NCI-H82 treated with DMSO at 0.1 percent for 48 hours (cell line): ENCODE data around the gene MED27.

ENCODE experiments used
- DNase-seq: peaks from one replicate; lab custom pipeline; 2025; ENCODE audit not compliant: unreplicated experiment; lab: John Stamatoyannopoulos, UW

Gene MED27

GRCh38 chr9:132079391-132080091 is at the start of gene MED27:
Gene MED27 (minus strand): TSS chr9:132079867. CDS start chr9:132079844, 23 bp downstream.
- DNase-seq, result peak; percentile 50

GRCh38 chr9:132127888-132128534 is 48.3 kb upstream of the MED27 start:
- no peak for DNase-seq

- DNase-seq, result no peak
Observed at GRCh38 chr9:132126680-132127236, 47.1 kb upstream of the MED27 start.

GRCh38 chr9:132125944-132126679 is 46.4 kb upstream of the MED27 start:
- no peak for DNase-seq

- DNase-seq, result no peak
Observed at GRCh38 chr9:132125361-132125760, 45.7 kb upstream of the MED27 start.

- DNase-seq, result no peak
Observed at GRCh38 chr9:132124800-132125199, 45.1 kb upstream of the MED27 start.

- DNase-seq, result no peak
Observed at GRCh38 chr9:132121021-132121420, 41.4 kb upstream of the MED27 start.

GRCh38 chr9:132117694-132118093 is 38.0 kb upstream of the MED27 start:
- no peak for DNase-seq

- DNase-seq, result no peak
Observed at GRCh38 chr9:132116583-132116982, 36.9 kb upstream of the MED27 start.

GRCh38 chr9:132114102-132114707 is 34.5 kb upstream of the MED27 start:
- DNase-seq, result no peak

GRCh38 chr9:132109291-132109690 is 29.6 kb upstream of the MED27 start:
- DNase-seq, result no peak

- DNase-seq, result no peak
Observed at GRCh38 chr9:132108728-132109127, 29.1 kb upstream of the MED27 start.

GRCh38 chr9:132099741-132100407 is 20.2 kb upstream of the MED27 start:
- DNase-seq, result peak; percentile 18

- no peak for DNase-seq
Observed at GRCh38 chr9:132099167-132099566, 19.5 kb upstream of the MED27 start.

GRCh38 chr9:132094314-132094791 is 14.7 kb upstream of the MED27 start:
- DNase-seq, result no peak

- no peak for DNase-seq
Observed at GRCh38 chr9:132090771-132091170, 11.1 kb upstream of the MED27 start.

GRCh38 chr9:132087438-132088030 is 7.9 kb upstream of the MED27 start:
- no peak for DNase-seq

- DNase-seq, result no peak
Observed at GRCh38 chr9:132082188-132082587, 2.5 kb upstream of the MED27 start.

- no peak for DNase-seq
Observed at GRCh38 chr9:132078699-132079356, 839 bp downstream of the MED27 start.
